Kidney epithelial cell (primary cell): ENCODE measurements around the gene VDAC1. TPM values are rescaled to one million over a fixed set of nuclear protein-coding genes. Genes with fewer than 3 reads are reported as not detected.
"Not testable (repeated sequence)": the region's sequence is repeated elsewhere in the genome, so short reads cannot be mapped to it uniquely, and the experiment has no call there.

ENCODE experiments used
- DNase-seq: peaks from one replicate; pipeline ENCODE4 v3.0.0-alpha.2; 2010; ENCODE audit warnings: low read depth
- H3K27me3 ChIP-seq: 2 replicates; pipeline ENCODE4 v1.6.0; 2011; ENCODE audit warnings: low read length; ENCODE audit not compliant: control insufficient read depth, insufficient read depth
- H3K36me3 ChIP-seq: 2 replicates; pipeline ENCODE4 v1.5.1; 2011; ENCODE audit warnings: low read length; ENCODE audit not compliant: control insufficient read depth, insufficient read depth
- H3K4me3 ChIP-seq: 2 replicates; pipeline ENCODE4 v1.5.1; 2011; ENCODE audit warnings: low read depth, mild to moderate bottlenecking, control low read depth, low read length
- CTCF ChIP-seq: IDR thresholded peaks from 2 replicates; pipeline ENCODE4 v1.5.1; 2011; ENCODE audit warnings: mild to moderate bottlenecking, moderate library complexity, low read length, control low read depth, inconsistent platforms; ENCODE audit not compliant: insufficient read depth, poor library complexity, severe bottlenecking
- total RNA-seq: library from RNA; depleted of rRNA; stranded (reverse); fragments of >200 nt; gene quantifications from 2 replicates; pipeline ENCODE4 v1.2.3, GENCODE V29; 2015

The VDAC1 gene
- total RNA-seq, 1 donor from 2014 or later, result 238 TPM

GRCh38 chr5:133959643-133960042 lies 45.1 kb downstream of the VDAC1 start:
- no peak for DNase-seq
- no peak for TF ChIP-seq CTCF
- Histone ChIP-seq H3K4me3 (no peak overlapping the region), H3K27me3 (no peaks in the 10 kb centered on the region), H3K36me3 (no peaks in the 10 kb centered on the region)

- DNase-seq, result no peak
- Histone ChIP-seq H3K27me3 (no peaks in the 10 kb centered on the region), H3K4me3 (no peak overlapping the region), H3K36me3 (no peaks in the 10 kb centered on the region)
- no peak for TF ChIP-seq CTCF
Observed at GRCh38 chr5:133957591-133957990, 47.2 kb downstream of the VDAC1 start.

- TF ChIP-seq CTCF, result no peak
- no peak for DNase-seq
- Histone ChIP-seq H3K36me3 (no peaks in the 10 kb centered on the region), H3K4me3 (no peak overlapping the region), H3K27me3 (no peaks in the 10 kb centered on the region)
Observed at GRCh38 chr5:133957080-133957479, 47.7 kb downstream of the VDAC1 start.

- H3K27me3 ChIP-seq, H3K36me3 ChIP-seq, H3K4me3 ChIP-seq, DNase-seq: not testable (repeated sequence)
Observed at GRCh38 chr5:133956196-133956595, 48.6 kb downstream of the VDAC1 start.

GRCh38 chr5:133953568-133954145 lies 51.1 kb downstream of the VDAC1 start:
- DNase-seq, result no peak

GRCh38 chr5:133952729-133953567 lies 51.8 kb downstream of the VDAC1 start:
- TF ChIP-seq CTCF, result no peak
- H3K36me3 ChIP-seq, result no peaks in the 10 kb centered on the region
- DNase-seq, result no peak

More at GRCh38 chr5:133953568-133954145, 51.1 kb downstream of the VDAC1 start:
- Histone ChIP-seq H3K36me3 (no peaks in the 10 kb centered on the region), H3K4me3 (no peak overlapping the region), H3K27me3 (no peaks in the 10 kb centered on the region)
- no peak for TF ChIP-seq CTCF

More at GRCh38 chr5:133952729-133953567, 51.8 kb downstream of the VDAC1 start:
- no peak overlapping the region for H3K4me3 ChIP-seq
- no peaks in the 10 kb centered on the region for H3K27me3 ChIP-seq
